WTC11 (cell line): Measurements from ENCODE around the gene TCOF1. TPM values are rescaled to one million over a fixed set of nuclear protein-coding genes. Genes with fewer than 3 reads are reported as not detected.

ENCODE experiments used
- ATAC-seq: fragments of 200-7000 bp; cut with Tn5 transposase; 2 replicates; pipeline ENCODE4 v1.10.0; 2021; ENCODE audit warnings: mild to moderate bottlenecking, moderate library complexity
- CTCF ChIA-PET: fragments of 300-600 bp; sonication (Branson Sonifier 250); formaldehyde crosslinking; loops from one replicate; lab custom pipeline; 2021; ENCODE audit warnings: antibody characterized with exemption; lab: Charles Lee
- POLR2A ChIA-PET: fragments of 350-600 bp; sonication (Branson Sonifier 250); formaldehyde crosslinking; loops from one replicate; lab custom pipeline; 2021; ENCODE audit warnings: antibody characterized with exemption; lab: Charles Lee
- DNase-seq: peaks from one replicate; pipeline ENCODE4 v3.0.0; 2021; ENCODE audit warnings: low spot score
- H3K27ac Mint-ChIP-seq: 2 replicates; pipeline ENCODE4 v1.8.0; 2021; ENCODE audit warnings: mixed read lengths
- H3K27me3 Mint-ChIP-seq: 2 replicates; pipeline ENCODE4 v1.8.0; 2021; ENCODE audit warnings: low read depth, mild to moderate bottlenecking, moderate library complexity, mixed read lengths
- H3K36me3 Mint-ChIP-seq: 2 replicates; pipeline ENCODE4 v1.8.0; 2021; ENCODE audit warnings: mixed read lengths
- H3K4me1 Mint-ChIP-seq: 2 replicates; pipeline ENCODE4 v1.8.0; 2022; ENCODE audit warnings: mixed read lengths
- H3K4me3 Mint-ChIP-seq: 2 replicates; pipeline ENCODE4 v1.8.0; 2021; ENCODE audit warnings: mild to moderate bottlenecking, moderate library complexity, mixed read lengths
- H3K9me3 Mint-ChIP-seq: 2 replicates; pipeline ENCODE4 v1.8.0; 2021; ENCODE audit warnings: mixed read lengths
- AR ChIP-seq: fragments of 250-450 bp; sonication (Bioruptor Pico); IDR thresholded peaks from 2 replicates; pipeline ENCODE4 v1.9.0; 2021; ENCODE audit warnings: mild to moderate bottlenecking
- ATF1 ChIP-seq: sonication (generic); formaldehyde crosslinking; IDR thresholded peaks from 2 replicates; pipeline ENCODE4 v1.8.1; 2023; ENCODE audit warnings: mild to moderate bottlenecking, moderate library complexity, missing genetic modification reagents
- ATF3 ChIP-seq: sonication (generic); formaldehyde crosslinking; conservative IDR thresholded peaks from 2 replicates; pipeline ENCODE4 v1.8.1; 2022; ENCODE audit warnings: mild to moderate bottlenecking, missing genetic modification reagents
- CREB1 ChIP-seq: sonication (generic); formaldehyde crosslinking; IDR thresholded peaks from 2 replicates; pipeline ENCODE4 v1.8.0; 2023; ENCODE audit warnings: mild to moderate bottlenecking, missing genetic modification reagents
- ESRRA ChIP-seq: sonication (generic); formaldehyde crosslinking; IDR thresholded peaks from 2 replicates; pipeline ENCODE4 v1.8.1; 2022; ENCODE audit warnings: mild to moderate bottlenecking, missing genetic modification reagents, borderline replicate concordance
- GABPB1 ChIP-seq: sonication (generic); formaldehyde crosslinking; IDR thresholded peaks from 2 replicates; pipeline ENCODE4 v1.8.1; 2023; ENCODE audit warnings: mild to moderate bottlenecking, missing genetic modification reagents
- GTF2I ChIP-seq: fragments of 250-450 bp; sonication (Bioruptor Pico); conservative IDR thresholded peaks from 2 replicates; pipeline ENCODE4 v1.4.0; 2021; ENCODE audit warnings: mild to moderate bottlenecking
- MXD4 ChIP-seq: fragments of 250-450 bp; sonication (Bioruptor Pico); IDR thresholded peaks from 2 replicates; pipeline ENCODE4 v1.8.0; 2021; ENCODE audit warnings: mild to moderate bottlenecking, moderate library complexity, borderline replicate concordance
- MYBL2 ChIP-seq: sonication (generic); formaldehyde crosslinking; IDR thresholded peaks from 2 replicates; pipeline ENCODE4 v1.8.1; 2023; ENCODE audit warnings: mild to moderate bottlenecking, moderate library complexity, missing genetic modification reagents
- NFATC4 ChIP-seq: fragments of 250-450 bp; sonication (Bioruptor Pico); IDR thresholded peaks from 2 replicates; pipeline ENCODE4 v1.9.0; 2021; ENCODE audit warnings: mild to moderate bottlenecking
- NFYB ChIP-seq: sonication (generic); formaldehyde crosslinking; conservative IDR thresholded peaks from 2 replicates; pipeline ENCODE4 v1.8.0; 2022; ENCODE audit warnings: low read depth, missing genetic modification reagents
- OVOL2 ChIP-seq: fragments of 250-450 bp; sonication (Bioruptor Pico); IDR thresholded peaks from 2 replicates; pipeline ENCODE4 v1.9.0; 2021; ENCODE audit warnings: mild to moderate bottlenecking, borderline replicate concordance
- PRRX2 ChIP-seq: fragments of 250-450 bp; sonication (Bioruptor Pico); IDR thresholded peaks from 2 replicates; pipeline ENCODE4 v1.8.0; 2021; ENCODE audit warnings: mild to moderate bottlenecking
- SOX15 ChIP-seq: fragments of 250-450 bp; sonication (Bioruptor Pico); IDR thresholded peaks from 2 replicates; pipeline ENCODE4 v1.9.0; 2021; ENCODE audit warnings: mild to moderate bottlenecking
- SP1 ChIP-seq: sonication (generic); formaldehyde crosslinking; conservative IDR thresholded peaks from 2 replicates; pipeline ENCODE4 v1.8.1; 2022; ENCODE audit warnings: missing genetic modification reagents
- STAT6 ChIP-seq: sonication (generic); formaldehyde crosslinking; conservative IDR thresholded peaks from 2 replicates; pipeline ENCODE4 v1.8.1; 2023; ENCODE audit warnings: mild to moderate bottlenecking, low read depth, missing genetic modification reagents, moderate library complexity
- TP53 ChIP-seq: sonication (generic); formaldehyde crosslinking; IDR thresholded peaks from 2 replicates; pipeline ENCODE4 v1.8.1; 2023; ENCODE audit warnings: mild to moderate bottlenecking, missing genetic modification reagents
- ZNF281 ChIP-seq: sonication (generic); formaldehyde crosslinking; IDR thresholded peaks from 2 replicates; pipeline ENCODE4 v1.8.0; 2023; ENCODE audit warnings: mild to moderate bottlenecking, missing genetic modification reagents
- ZNF396 ChIP-seq: fragments of 250-450 bp; sonication (Bioruptor Pico); IDR thresholded peaks from 2 replicates; pipeline ENCODE4 v1.8.0; 2021; ENCODE audit warnings: mild to moderate bottlenecking, moderate library complexity, borderline replicate concordance
- ZNF423 ChIP-seq: fragments of 250-450 bp; sonication (Bioruptor Pico); IDR thresholded peaks from 2 replicates; pipeline ENCODE4 v2.1.2; 2022; ENCODE audit warnings: mild to moderate bottlenecking, moderate library complexity
- ZNF532 ChIP-seq: fragments of 250-450 bp; sonication (Bioruptor Pico); IDR thresholded peaks from 2 replicates; pipeline ENCODE4 v1.9.0; 2021; ENCODE audit warnings: mild to moderate bottlenecking, borderline replicate concordance
- total RNA-seq: library from RNA; stranded (reverse); gene quantifications from 3 replicates; pipeline ENCODE4 v1.2.3, GENCODE V29; 2021

Gene TCOF1
- total RNA-seq, 1 experiment from 2014 or later: 174 TPM

GRCh38 chr5:150341331-150341730, 16.2 kb upstream of the TCOF1 start:
- H3K4me3 Mint-ChIP-seq: no peak overlapping the region
- peaks cover 5% of the 10 kb centered on the region; the same call in 1 of the 2 replicates for H3K9me3 Mint-ChIP-seq
- H3K27me3 Mint-ChIP-seq: no peaks in the 10 kb centered on the region
- TF ChIP-seq ZNF396 (no peak), ZNF423 (no peak), STAT6 (CRISPR knock-in tag) (no peak), CREB1 (no peak), SOX15 (no peak), TP53 (CRISPR knock-in tag) (no peak), MXD4 (CRISPR knock-in tag) (no peak), ATF3 (no peak), MYBL2 (CRISPR knock-in tag) (no peak), AR (CRISPR knock-in tag) (no peak), SP1 (CRISPR knock-in tag) (no peak), ZNF532 (CRISPR knock-in tag) (no peak), ATF1 (CRISPR knock-in tag) (no peak), GTF2I (CRISPR knock-in tag) (no peak), NFATC4 (CRISPR knock-in tag) (no peak)
- CTCF ChIA-PET: interaction anchor here (0.7 kb wide), 1 partner anchor 9 kb away, joined by 3 read pairs; no protein-coding TSS in a partner anchor
- DNase-seq (no peak), ATAC-seq (no peak)
- 0 out of 2 replicates have a peak, but pooled peaks cover 3% of the 10 kb centered on the region for H3K4me1 Mint-ChIP-seq
- no peak overlapping the region for H3K27ac Mint-ChIP-seq
- H3K36me3 Mint-ChIP-seq: no peaks in the 10 kb centered on the region
- POLR2A ChIA-PET: no interaction called here

- no peak for ATAC-seq
- CTCF ChIA-PET: no interaction called here
- Mint-ChIP-seq H3K36me3 (no peaks in the 10 kb centered on the region), H3K27ac (no peak overlapping the region)
- no peak for DNase-seq
- TF ChIP-seq OVOL2 (CRISPR knock-in tag) (no peak), ESRRA (CRISPR knock-in tag) (no peak), ZNF396 (no peak), GABPB1 (CRISPR knock-in tag) (no peak), ZNF281 (CRISPR knock-in tag) (no peak), PRRX2 (CRISPR knock-in tag) (no peak), NFYB (CRISPR knock-in tag) (no peak)
- TF ChIP-seq, all 79 proteins: peak for 0
- Mint-ChIP-seq H3K4me3 (no peak overlapping the region), H3K27me3 (no peaks in the 10 kb centered on the region), H3K9me3 (peaks cover 5% of the 10 kb centered on the region; the same call in 1 of the 2 replicates), H3K4me1 (0 out of 2 replicates have a peak, but pooled peaks cover 3% of the 10 kb centered on the region)
- POLR2A ChIA-PET: no interaction called here
Measured at GRCh38 chr5:150341989-150342388, 15.5 kb upstream of the TCOF1 start.
